WTC11 (cell line): ENCODE results near the gene KCNIP4. TPM values are rescaled to one million over a fixed set of nuclear protein-coding genes. Genes with fewer than 3 reads are reported as not detected.

Source experiments
- ATAC-seq: fragments of 200-7000 bp; cut with Tn5 transposase; 2 replicates; pipeline ENCODE4 v1.10.0; 2021; ENCODE audit warnings: mild to moderate bottlenecking, moderate library complexity
- CTCF ChIA-PET: fragments of 300-600 bp; sonication (Branson Sonifier 250); formaldehyde crosslinking; loops from one replicate; lab custom pipeline; 2021; ENCODE audit warnings: antibody characterized with exemption; lab: Charles Lee
- POLR2A ChIA-PET: fragments of 350-600 bp; sonication (Branson Sonifier 250); formaldehyde crosslinking; loops from one replicate; lab custom pipeline; 2021; ENCODE audit warnings: antibody characterized with exemption; lab: Charles Lee
- DNase-seq: peaks from one replicate; pipeline ENCODE4 v3.0.0; 2021; ENCODE audit warnings: low spot score
- H3K27ac Mint-ChIP-seq: 2 replicates; pipeline ENCODE4 v1.8.0; 2021; ENCODE audit warnings: mixed read lengths
- H3K27me3 Mint-ChIP-seq: 2 replicates; pipeline ENCODE4 v1.8.0; 2021; ENCODE audit warnings: low read depth, mild to moderate bottlenecking, moderate library complexity, mixed read lengths
- H3K36me3 Mint-ChIP-seq: 2 replicates; pipeline ENCODE4 v1.8.0; 2021; ENCODE audit warnings: mixed read lengths
- H3K4me1 Mint-ChIP-seq: 2 replicates; pipeline ENCODE4 v1.8.0; 2022; ENCODE audit warnings: mixed read lengths
- H3K4me3 Mint-ChIP-seq: 2 replicates; pipeline ENCODE4 v1.8.0; 2021; ENCODE audit warnings: mild to moderate bottlenecking, moderate library complexity, mixed read lengths
- H3K9me3 Mint-ChIP-seq: 2 replicates; pipeline ENCODE4 v1.8.0; 2021; ENCODE audit warnings: mixed read lengths
- ATF1 ChIP-seq: sonication (generic); formaldehyde crosslinking; IDR thresholded peaks from 2 replicates; pipeline ENCODE4 v1.8.1; 2023; ENCODE audit warnings: mild to moderate bottlenecking, moderate library complexity, missing genetic modification reagents
- CBFB ChIP-seq: sonication (generic); formaldehyde crosslinking; IDR thresholded peaks from 2 replicates; pipeline ENCODE4 v1.8.1; 2022; ENCODE audit warnings: mild to moderate bottlenecking, low read depth, missing genetic modification reagents
- CREB1 ChIP-seq: sonication (generic); formaldehyde crosslinking; IDR thresholded peaks from 2 replicates; pipeline ENCODE4 v1.8.0; 2023; ENCODE audit warnings: mild to moderate bottlenecking, missing genetic modification reagents
- E2F4 ChIP-seq: sonication (generic); formaldehyde crosslinking; IDR thresholded peaks from 2 replicates; pipeline ENCODE4 v1.8.1; 2022; ENCODE audit warnings: low read depth, mild to moderate bottlenecking, moderate library complexity, missing genetic modification reagents, borderline replicate concordance
- FOXP4 ChIP-seq: sonication (generic); formaldehyde crosslinking; IDR thresholded peaks from 2 replicates; pipeline ENCODE4 v1.8.0; 2022; ENCODE audit warnings: mild to moderate bottlenecking, missing genetic modification reagents
- GTF2I ChIP-seq: fragments of 250-450 bp; sonication (Bioruptor Pico); conservative IDR thresholded peaks from 2 replicates; pipeline ENCODE4 v1.4.0; 2021; ENCODE audit warnings: mild to moderate bottlenecking
- NFATC4 ChIP-seq: fragments of 250-450 bp; sonication (Bioruptor Pico); IDR thresholded peaks from 2 replicates; pipeline ENCODE4 v1.9.0; 2021; ENCODE audit warnings: mild to moderate bottlenecking
- NFE2L1 ChIP-seq: sonication (generic); formaldehyde crosslinking; IDR thresholded peaks from 2 replicates; pipeline ENCODE4 v1.8.1; 2023; ENCODE audit warnings: missing genetic modification reagents
- PRRX2 ChIP-seq: fragments of 250-450 bp; sonication (Bioruptor Pico); IDR thresholded peaks from 2 replicates; pipeline ENCODE4 v1.8.0; 2021; ENCODE audit warnings: mild to moderate bottlenecking
- SP1 ChIP-seq: sonication (generic); formaldehyde crosslinking; conservative IDR thresholded peaks from 2 replicates; pipeline ENCODE4 v1.8.1; 2022; ENCODE audit warnings: missing genetic modification reagents
- TEAD1 ChIP-seq: sonication (generic); formaldehyde crosslinking; IDR thresholded peaks from 2 replicates; pipeline ENCODE4 v1.8.0; 2022; ENCODE audit warnings: mild to moderate bottlenecking, missing genetic modification reagents
- TP53 ChIP-seq: sonication (generic); formaldehyde crosslinking; IDR thresholded peaks from 2 replicates; pipeline ENCODE4 v1.8.1; 2023; ENCODE audit warnings: mild to moderate bottlenecking, missing genetic modification reagents
- ZNF138 ChIP-seq: sonication (generic); formaldehyde crosslinking; conservative IDR thresholded peaks from 2 replicates; pipeline ENCODE4 v1.8.1; 2022; ENCODE audit warnings: mild to moderate bottlenecking, moderate library complexity, missing genetic modification reagents
- ZNF232 ChIP-seq: sonication (generic); formaldehyde crosslinking; IDR thresholded peaks from 2 replicates; pipeline ENCODE4 v1.8.0; 2022; ENCODE audit warnings: mild to moderate bottlenecking, missing genetic modification reagents
- ZNF263 ChIP-seq: sonication (generic); formaldehyde crosslinking; IDR thresholded peaks from 2 replicates; pipeline ENCODE4 v1.8.1; 2022; ENCODE audit warnings: low read depth, mild to moderate bottlenecking, moderate library complexity, missing genetic modification reagents
- ZNF416 ChIP-seq: fragments of 250-450 bp; sonication (Bioruptor Pico); IDR thresholded peaks from 2 replicates; pipeline ENCODE4 v1.9.0; 2021; ENCODE audit warnings: mild to moderate bottlenecking, inconsistent platforms
- ZSCAN18 ChIP-seq: fragments of 250-450 bp; sonication (Bioruptor Pico); IDR thresholded peaks from 2 replicates; pipeline ENCODE4 v2.1.2; 2022; ENCODE audit warnings: mild to moderate bottlenecking, moderate library complexity
- total RNA-seq: library from RNA; stranded (reverse); gene quantifications from 3 replicates; pipeline ENCODE4 v1.2.3, GENCODE V29; 2021
- TF ChIP-seq, protein P1 (sequence below): sonication (generic); formaldehyde crosslinking; IDR thresholded peaks from 2 replicates; pipeline ENCODE4 v1.8.1; 2023; ENCODE audit warnings: mild to moderate bottlenecking, missing genetic modification reagents, moderate library complexity
- TF ChIP-seq, protein P2 (sequence below): sonication (generic); formaldehyde crosslinking; IDR thresholded peaks from 2 replicates; pipeline ENCODE4 v1.8.1; 2023; ENCODE audit warnings: mild to moderate bottlenecking, missing genetic modification reagents
- TF ChIP-seq, protein P3 (sequence below): fragments of 250-450 bp; sonication (Bioruptor Pico); IDR thresholded peaks from 2 replicates; pipeline ENCODE4 v1.9.0; 2021; ENCODE audit warnings: mild to moderate bottlenecking

KCNIP4 gene
- total RNA-seq, 1 experiment from 2014 or later = not detected

DNA sequence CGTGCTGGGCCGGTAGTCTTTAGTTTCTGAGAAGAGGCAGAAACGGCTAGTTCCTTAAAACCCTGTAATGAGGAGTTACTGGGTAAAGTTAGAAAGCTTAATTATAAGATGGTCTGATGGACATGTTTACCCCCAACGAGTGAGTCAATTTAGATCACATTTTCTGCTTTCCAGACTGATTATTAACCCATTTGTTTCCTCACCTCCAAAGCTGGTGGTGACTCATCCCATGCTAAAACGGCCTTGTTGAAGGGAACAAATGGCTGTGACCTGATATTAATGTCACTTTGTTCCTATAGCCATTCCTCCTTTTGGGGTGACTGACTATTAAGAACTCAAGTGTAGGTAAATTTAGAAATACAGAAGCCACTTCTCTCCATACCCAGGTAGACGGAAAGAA, 232.0 kb downstream of the KCNIP4 start:
- DNase-seq (no peak), ATAC-seq (no peak)
- Mint-ChIP-seq H3K4me3 (no peak overlapping the region), H3K27ac (no peak overlapping the region), H3K36me3 (no peaks in the 10 kb centered on the region), H3K4me1 (peaks cover 4% of the 10 kb centered on the region), H3K27me3 (no peaks in the 10 kb centered on the region; the same call in 1 of the 2 replicates), H3K9me3 (peaks cover 7% of the 10 kb centered on the region)
- POLR2A ChIA-PET = no interaction called here
- CTCF ChIA-PET = no interaction called here
- no peak for TF ChIP-seq ZNF138 (CRISPR knock-in tag)
- TF ChIP-seq ZNF232 = no peak
- TF ChIP-seq ZNF416 (CRISPR knock-in tag) = no peak
- TF ChIP-seq TEAD1 (CRISPR knock-in tag) = no peak
- TF ChIP-seq NFATC4 (CRISPR knock-in tag) = no peak
- no peak for TF ChIP-seq SP1 (CRISPR knock-in tag)
- TF ChIP-seq FOXP4 (CRISPR knock-in tag) = no peak
- no peak for TF ChIP-seq NFE2L1 (CRISPR knock-in tag)
- no peak for TF ChIP-seq GTF2I (CRISPR knock-in tag)
- TF ChIP-seq TP53 (CRISPR knock-in tag) = no peak
- TF ChIP-seq ZNF263 = no peak
- TF ChIP-seq, protein P1, sequence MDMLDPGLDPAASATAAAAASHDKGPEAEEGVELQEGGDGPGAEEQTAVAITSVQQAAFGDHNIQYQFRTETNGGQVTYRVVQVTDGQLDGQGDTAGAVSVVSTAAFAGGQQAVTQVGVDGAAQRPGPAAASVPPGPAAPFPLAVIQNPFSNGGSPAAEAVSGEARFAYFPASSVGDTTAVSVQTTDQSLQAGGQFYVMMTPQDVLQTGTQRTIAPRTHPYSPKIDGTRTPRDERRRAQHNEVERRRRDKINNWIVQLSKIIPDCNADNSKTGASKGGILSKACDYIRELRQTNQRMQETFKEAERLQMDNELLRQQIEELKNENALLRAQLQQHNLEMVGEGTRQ (CRISPR knock-in tag) = no peak
- no peak for TF ChIP-seq E2F4
- TF ChIP-seq, protein P2, sequence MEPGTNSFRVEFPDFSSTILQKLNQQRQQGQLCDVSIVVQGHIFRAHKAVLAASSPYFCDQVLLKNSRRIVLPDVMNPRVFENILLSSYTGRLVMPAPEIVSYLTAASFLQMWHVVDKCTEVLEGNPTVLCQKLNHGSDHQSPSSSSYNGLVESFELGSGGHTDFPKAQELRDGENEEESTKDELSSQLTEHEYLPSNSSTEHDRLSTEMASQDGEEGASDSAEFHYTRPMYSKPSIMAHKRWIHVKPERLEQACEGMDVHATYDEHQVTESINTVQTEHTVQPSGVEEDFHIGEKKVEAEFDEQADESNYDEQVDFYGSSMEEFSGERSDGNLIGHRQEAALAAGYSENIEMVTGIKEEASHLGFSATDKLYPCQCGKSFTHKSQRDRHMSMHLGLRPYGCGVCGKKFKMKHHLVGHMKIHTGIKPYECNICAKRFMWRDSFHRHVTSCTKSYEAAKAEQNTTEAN = no peak
- no peak for TF ChIP-seq CBFB
- TF ChIP-seq, protein P3, sequence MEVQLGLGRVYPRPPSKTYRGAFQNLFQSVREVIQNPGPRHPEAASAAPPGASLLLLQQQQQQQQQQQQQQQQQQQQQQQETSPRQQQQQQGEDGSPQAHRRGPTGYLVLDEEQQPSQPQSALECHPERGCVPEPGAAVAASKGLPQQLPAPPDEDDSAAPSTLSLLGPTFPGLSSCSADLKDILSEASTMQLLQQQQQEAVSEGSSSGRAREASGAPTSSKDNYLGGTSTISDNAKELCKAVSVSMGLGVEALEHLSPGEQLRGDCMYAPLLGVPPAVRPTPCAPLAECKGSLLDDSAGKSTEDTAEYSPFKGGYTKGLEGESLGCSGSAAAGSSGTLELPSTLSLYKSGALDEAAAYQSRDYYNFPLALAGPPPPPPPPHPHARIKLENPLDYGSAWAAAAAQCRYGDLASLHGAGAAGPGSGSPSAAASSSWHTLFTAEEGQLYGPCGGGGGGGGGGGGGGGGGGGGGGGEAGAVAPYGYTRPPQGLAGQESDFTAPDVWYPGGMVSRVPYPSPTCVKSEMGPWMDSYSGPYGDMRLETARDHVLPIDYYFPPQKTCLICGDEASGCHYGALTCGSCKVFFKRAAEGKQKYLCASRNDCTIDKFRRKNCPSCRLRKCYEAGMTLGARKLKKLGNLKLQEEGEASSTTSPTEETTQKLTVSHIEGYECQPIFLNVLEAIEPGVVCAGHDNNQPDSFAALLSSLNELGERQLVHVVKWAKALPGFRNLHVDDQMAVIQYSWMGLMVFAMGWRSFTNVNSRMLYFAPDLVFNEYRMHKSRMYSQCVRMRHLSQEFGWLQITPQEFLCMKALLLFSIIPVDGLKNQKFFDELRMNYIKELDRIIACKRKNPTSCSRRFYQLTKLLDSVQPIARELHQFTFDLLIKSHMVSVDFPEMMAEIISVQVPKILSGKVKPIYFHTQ (CRISPR knock-in tag) = no peak
- no peak for TF ChIP-seq ATF1 (CRISPR knock-in tag)
- TF ChIP-seq CREB1 (CRISPR knock-in tag) = no peak
- no peak for TF ChIP-seq ZSCAN18 (CRISPR knock-in tag)
- TF ChIP-seq PRRX2 (CRISPR knock-in tag) = no peak
